ENCODE measurements around the gene IGSF3.
"Not testable (repeated sequence)": the region's sequence is repeated elsewhere in the genome, so short reads cannot be mapped to it uniquely, and the experiment has no call there.

Gene IGSF3

GRCh38 chr1:116658645-116659044 lies 8.9 kb downstream of the IGSF3 start:
- DNase-seq: not testable (repeated sequence)

GRCh38 chr1:116657836-116658235 lies 9.7 kb downstream of the IGSF3 start:
- DNase-seq: not testable (repeated sequence)

GRCh38 chr1:116654351-116654750 lies 13.2 kb downstream of the IGSF3 start:
- no peak for DNase-seq

GRCh38 chr1:116652598-116652997 lies 14.9 kb downstream of the IGSF3 start:
- not testable (repeated sequence) for DNase-seq

GRCh38 chr1:116650781-116651180 lies 16.8 kb downstream of the IGSF3 start:
- DNase-seq: not testable (repeated sequence)

GRCh38 chr1:116649041-116649440 lies 18.5 kb downstream of the IGSF3 start:
- DNase-seq: not testable (repeated sequence)

GRCh38 chr1:116648325-116648724 lies 19.2 kb downstream of the IGSF3 start:
- DNase-seq: not testable (repeated sequence)

DNA sequence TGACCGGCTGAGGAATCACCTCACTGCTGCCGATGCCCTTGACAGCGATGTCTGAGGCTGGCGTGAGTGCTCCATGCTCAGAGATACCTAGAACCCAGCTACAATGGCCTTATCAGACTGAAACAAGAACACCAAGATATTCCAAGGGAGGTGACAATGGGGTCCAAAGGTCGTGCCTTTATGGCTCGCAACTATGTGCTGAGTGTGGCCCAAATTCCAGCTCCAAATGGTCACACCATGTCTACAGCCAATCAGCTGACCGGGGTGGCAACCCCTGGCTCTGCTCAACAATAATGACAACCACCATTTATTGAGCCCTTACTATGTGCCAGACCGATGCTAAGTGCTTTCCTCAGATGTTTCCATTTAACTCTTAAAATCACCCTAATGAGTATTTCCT lies 20.3 kb downstream of the IGSF3 start:
- not testable (repeated sequence) for DNase-seq

DNA sequence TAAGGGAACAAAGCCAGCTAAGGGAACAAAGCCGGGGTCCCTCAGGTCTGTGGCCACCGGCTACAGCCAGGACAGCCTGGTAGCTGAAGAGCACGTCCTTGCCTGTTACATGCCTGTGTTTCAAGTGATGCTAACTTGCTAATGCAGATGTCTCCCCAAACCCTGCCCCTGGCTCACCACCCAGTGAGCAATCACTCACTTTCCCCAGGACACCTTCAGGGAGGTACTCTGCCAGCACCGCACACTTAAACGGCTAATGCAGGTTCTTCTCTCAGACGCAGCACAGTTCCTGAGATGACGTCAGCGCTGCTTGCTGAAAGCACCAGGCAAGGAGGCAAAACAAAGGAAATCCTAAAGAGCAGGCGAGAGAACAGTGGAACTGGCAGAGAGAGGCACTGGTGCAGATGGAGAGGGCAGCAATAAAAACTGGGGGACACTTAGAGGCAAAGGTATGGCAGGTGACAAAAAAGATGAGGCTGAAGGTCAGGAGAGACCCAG lies 20.8 kb downstream of the IGSF3 start:
- DNase-seq: not testable (repeated sequence)

GRCh38 chr1:116645802-116646672 lies 21.5 kb downstream of the IGSF3 start:
- not testable (repeated sequence) for DNase-seq

DNA sequence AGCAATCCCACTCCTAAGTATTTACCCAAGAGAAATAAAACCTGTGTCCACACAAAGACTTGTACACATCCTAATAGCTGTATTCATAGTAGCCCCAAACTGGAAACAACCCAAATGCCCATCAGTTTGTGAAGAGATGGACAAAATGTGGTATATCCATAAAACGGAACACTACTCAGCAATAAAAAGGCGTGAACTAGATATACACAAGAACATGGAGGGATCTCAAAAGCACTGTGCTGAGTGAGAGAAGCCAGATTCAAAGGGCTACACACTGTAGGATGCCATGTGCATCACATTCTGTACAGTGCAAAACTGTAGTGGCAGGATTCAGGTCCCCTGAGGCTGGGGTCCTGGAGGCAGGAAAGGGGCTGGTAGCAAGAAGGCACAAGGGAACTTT lies 22.5 kb downstream of the IGSF3 start:
- not testable (repeated sequence) for DNase-seq

GRCh38 chr1:116644096-116644495 lies 23.4 kb downstream of the IGSF3 start:
- not testable (repeated sequence) for DNase-seq

DNA sequence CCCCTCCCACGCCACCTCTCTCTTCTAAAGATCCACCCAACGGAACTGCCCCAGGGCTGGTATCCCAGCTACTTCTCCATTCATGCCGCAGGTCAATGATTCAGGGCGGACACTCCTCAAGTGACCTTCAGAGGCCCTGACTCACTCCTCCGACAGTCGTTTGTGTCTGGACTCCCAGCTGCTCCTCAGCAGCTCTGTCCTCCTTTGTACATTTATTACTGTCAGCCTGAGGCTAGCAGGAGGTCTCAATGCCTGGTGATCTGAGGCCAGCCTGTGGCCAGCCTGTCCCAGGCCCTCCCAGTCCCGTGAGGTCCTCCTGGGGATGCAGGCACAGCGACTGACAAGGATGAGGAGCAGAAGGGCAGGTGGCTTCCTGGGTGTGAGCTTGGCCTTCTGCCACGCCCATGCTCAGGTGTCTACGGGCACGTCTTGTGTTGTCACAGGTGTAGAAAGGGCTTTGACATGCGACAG lies 24.2 kb downstream of the IGSF3 start:
- DNase-seq: not testable (repeated sequence)

DNA sequence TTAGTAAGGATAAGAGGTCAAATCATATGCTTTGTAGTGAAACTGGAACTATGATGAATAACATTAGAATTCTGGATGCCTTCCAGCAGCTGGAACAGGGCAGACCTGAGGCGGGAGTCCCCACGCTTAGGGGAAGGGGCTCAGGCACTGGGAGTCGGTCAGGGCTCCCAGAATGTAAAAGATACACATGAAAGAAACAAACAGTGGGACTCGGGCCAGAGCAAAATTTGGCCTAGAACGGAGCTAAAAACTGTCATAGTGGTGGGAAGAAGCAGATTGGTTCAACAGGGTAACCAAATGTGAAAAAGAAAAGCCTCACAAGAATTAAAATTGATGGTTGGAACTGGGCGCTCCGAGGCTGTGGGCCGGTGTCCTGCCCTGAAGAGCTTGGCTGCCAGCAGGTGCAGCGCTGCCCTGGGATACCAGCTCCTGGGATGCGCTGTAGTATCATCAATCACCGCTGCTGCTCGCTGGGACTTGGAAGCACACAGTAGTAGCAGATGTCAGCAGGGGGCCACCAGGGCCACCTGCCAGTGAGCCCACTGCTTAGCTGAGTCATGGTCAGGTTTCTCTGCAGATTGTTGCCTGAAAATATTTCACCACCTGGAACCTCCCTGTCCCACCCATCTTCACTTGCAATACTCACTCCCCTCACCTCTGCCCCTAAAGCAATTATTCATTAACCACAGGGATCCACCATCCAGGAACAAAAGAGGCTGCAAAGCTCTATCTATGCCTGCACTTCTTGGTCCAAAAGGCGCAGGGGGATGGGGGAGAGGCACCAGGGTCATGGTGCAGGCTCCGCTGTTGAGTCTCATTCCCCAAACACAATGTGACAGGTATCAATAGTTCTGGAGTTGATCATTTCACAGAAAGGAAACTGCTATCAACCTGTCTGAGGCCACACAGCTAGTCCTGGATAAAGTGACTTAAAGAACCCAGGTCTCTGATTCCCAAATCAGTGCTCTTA lies 24.9 kb downstream of the IGSF3 start:
- DNase-seq: not testable (repeated sequence)

DNA sequence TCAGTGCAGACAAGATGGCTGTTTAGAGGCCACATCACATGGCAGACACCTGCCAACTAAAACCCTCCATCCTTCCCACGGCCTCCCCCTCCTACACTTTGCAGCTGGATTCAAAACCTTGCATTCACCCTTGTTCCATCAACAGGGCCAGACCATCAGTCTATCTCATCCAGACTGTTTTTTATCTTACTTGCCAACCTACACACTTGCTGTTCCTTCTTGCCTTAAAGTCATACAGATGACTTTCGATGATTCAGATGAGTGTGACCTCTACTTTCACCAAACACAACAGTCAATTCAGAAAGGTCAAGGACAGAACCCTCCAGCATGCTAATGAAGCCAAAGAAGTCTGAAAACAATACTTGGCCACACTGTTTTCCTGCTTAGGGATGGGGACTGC lies 29.9 kb downstream of the IGSF3 start:
- DNase-seq: not testable (repeated sequence)

GRCh38 chr1:116636584-116636983 lies 30.9 kb downstream of the IGSF3 start:
- DNase-seq: not testable (repeated sequence)

- not testable (repeated sequence) for DNase-seq
Observed at GRCh38 chr1:116634386-116634785, 33.1 kb downstream of the IGSF3 start.

DNA sequence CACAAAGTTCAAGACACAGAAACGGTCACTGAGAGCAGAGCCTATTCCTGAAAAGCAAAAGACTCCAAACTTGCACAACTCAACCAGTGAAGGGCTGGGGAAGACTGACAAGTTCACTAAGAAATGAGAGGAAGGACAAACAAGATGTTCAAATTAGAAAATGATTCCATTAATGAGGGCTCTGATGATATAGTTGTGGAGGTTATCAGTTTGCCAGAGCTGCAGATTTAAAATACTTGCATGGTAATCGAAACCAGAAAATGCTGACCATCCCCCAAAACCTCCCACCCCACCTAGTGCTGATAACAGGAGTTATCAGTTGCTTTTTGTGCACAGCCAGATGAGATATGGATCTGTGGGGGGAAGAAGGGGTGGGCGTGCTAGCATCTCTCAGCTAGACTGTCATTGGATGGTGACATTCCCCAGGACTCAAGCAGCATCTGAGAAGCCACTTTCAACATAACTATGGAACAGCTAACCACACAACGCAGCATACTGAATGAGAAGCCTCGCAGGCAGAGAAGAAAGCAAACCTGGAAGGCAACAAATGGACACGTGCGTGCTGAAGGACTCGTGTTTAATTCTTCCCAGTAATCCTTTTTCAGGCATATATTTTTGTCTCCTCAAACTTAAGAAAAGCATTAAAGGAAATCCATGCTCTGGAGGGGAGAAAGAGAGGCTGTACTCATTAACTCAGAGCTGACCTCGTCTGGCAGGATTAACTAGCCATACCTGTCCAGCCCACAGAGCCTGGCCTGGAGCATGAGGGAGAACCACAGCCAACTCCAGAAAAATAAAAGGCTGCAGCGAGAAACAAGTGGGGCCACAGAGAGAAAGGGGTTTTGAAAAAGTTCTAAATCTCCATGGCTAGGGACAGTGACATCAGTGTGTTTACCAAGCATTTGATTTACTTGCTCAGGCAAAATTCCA lies 35.3 kb downstream of the IGSF3 start:
- DNase-seq: not testable (repeated sequence)

GRCh38 chr1:116631554-116631953 lies 36.0 kb downstream of the IGSF3 start:
- DNase-seq: not testable (repeated sequence)

GRCh38 chr1:116630057-116630456 lies 37.5 kb downstream of the IGSF3 start:
- not testable (repeated sequence) for DNase-seq

GRCh38 chr1:116629441-116629840 lies 38.1 kb downstream of the IGSF3 start:
- DNase-seq: not testable (repeated sequence)

DNA sequence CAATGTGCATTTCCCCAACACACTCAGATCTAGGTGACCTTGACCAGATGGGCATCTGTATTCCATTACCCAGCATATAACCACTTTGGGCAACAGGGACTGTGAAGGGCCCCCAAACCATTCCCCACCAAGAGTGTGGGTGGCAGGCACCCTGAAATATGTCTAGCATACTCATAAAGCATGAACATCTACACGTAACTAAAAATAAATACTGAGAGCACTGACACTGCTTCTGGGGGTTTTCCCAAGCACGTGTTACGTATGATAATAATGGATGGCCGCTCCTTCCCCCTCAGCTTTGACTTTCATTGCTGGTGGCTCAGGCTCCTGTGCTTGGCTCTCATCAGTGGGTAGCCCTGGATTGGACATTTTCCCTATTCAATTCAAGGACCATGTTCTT lies 39.1 kb downstream of the IGSF3 start:
- DNase-seq: no peak
